Measurements from ENCODE around the gene PC.

- TF ChIP-seq CTCF (IDR thresholded peaks at IDR 0.05; ENCODE audit: insufficient read depth, low read depth, low read length) (no peak), EZH2 (IDR thresholded peaks at IDR 0.05; ENCODE audit: insufficient read depth, low read length) (no peak)
Measured at GRCh38 chr11:66857927-66858185, 100.3 kb downstream of the PC start.

Data from astrocyte (in vitro differentiated cells and primary cell).